H1 (cell line): ENCODE measurements around the gene PREX1. TPM values are rescaled to one million over a fixed set of nuclear protein-coding genes. Genes with fewer than 3 reads are reported as not detected.

Experiments
- BACH1 ChIP-seq: IDR thresholded peaks from 2 replicates; pipeline ENCODE4 v1.6.1; 2012; ENCODE audit warnings: low read length, improper control_type of control experiment
- CREB1 ChIP-seq: IDR thresholded peaks from 2 replicates; pipeline ENCODE4 v1.6.1; 2012; ENCODE audit warnings: inconsistent platforms
- POU5F1 ChIP-seq: IDR thresholded peaks from 2 replicates; pipeline ENCODE4 v1.6.1; 2011; ENCODE audit warnings: low read depth, mild to moderate bottlenecking, low read length, moderate library complexity
- SAP30 ChIP-seq: fragments of 300-600 bp; sonication (generic); IDR thresholded peaks from 2 replicates; pipeline ENCODE4 v1.7.1; 2012; ENCODE audit warnings: low read length, moderate library complexity, mild to moderate bottlenecking, inconsistent platforms; ENCODE audit not compliant: insufficient read depth, insufficient replicate concordance
- SP4 ChIP-seq: IDR thresholded peaks from 2 replicates; pipeline ENCODE4 v1.6.1; 2012; ENCODE audit warnings: low read length, inconsistent platforms
- polyA plus RNA-seq, 7 experiments: library from polyadenylated mRNA; depleted of rRNA in 3 of 7; stranded (reverse) in 5 of 7; unstranded in 2 of 7; fragments of >200 nt in 5 of 7; fragments of 200-250 nt in 2 of 7; gene quantifications; 1 replicate in 5 of 7; 2 replicates in 1 of 7; 4 replicates in 1 of 7; pipeline versions ENCODE4 v1.2.1 to v1.2.3, GENCODE V29; 2011 to 2013; ENCODE audit warnings: missing spikeins in 2 of 7, mixed read lengths in 2 of 7
- total RNA-seq: library from RNA; stranded (reverse); fragmentation: NEBNext Ultra II Directional; extraction: Animal tissue kit (Norgen Biotek cat#: 25700); gene quantifications from 2 replicates; pipeline ENCODE4 v1.2.1, GENCODE V29; 2021
- TF ChIP-seq, protein P1 (sequence below): IDR thresholded peaks from 2 replicates; pipeline ENCODE4 v1.6.1; 2012; ENCODE audit warnings: inconsistent platforms

PREX1 gene
- total and polyA plus RNA-seq, 2 of the 8 experiments (the other 6 are each of a cell fraction or from before 2014, with no cell fraction given) = 10.7 to 12.8 TPM

DNA sequence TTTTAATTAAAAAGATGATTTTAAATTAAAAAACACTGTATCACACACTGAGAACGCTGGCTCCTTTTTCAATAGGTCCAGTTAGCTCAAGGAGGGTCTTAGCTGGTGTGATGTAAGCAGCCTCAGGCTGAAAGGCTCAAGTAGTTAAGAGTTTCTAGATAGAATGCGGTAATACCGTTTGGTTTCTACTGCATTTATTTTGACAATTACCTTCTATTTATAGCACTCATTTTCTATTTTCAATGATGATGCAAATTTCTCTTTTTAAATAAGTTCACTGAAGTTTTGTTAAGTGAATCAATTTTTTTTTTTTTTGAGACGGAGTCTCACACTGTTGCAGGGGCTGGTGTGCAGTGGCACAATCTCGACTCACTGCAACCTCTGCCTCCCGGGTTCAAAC is 87.1 kb downstream of the PREX1 start (continued):
- TF ChIP-seq, protein P1, sequence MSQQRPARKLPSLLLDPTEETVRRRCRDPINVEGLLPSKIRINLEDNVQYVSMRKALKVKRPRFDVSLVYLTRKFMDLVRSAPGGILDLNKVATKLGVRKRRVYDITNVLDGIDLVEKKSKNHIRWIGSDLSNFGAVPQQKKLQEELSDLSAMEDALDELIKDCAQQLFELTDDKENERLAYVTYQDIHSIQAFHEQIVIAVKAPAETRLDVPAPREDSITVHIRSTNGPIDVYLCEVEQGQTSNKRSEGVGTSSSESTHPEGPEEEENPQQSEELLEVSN = no peak
- no peak for TF ChIP-seq SP4
- no peak for TF ChIP-seq CREB1
- no peak for TF ChIP-seq SAP30
- TF ChIP-seq BACH1 = no peak
- TF ChIP-seq POU5F1 = no peak
- TF ChIP-seq, all 59 proteins: peak for 0
